MCF 10A (cell line): Measurements from ENCODE around the gene CELF4. TPM values are rescaled to one million over a fixed set of nuclear protein-coding genes. Genes with fewer than 3 reads are reported as not detected.

Experiments used
- BruUV-seq: library from RNA; stranded (reverse); fragments of 400-500 nt; replicated peaks from 2 replicates; lab custom pipeline; 2021; lab: Mats Ljungman, UMichigan
- CTCF ChIA-PET: fragments of 300-600 bp; sonication (Branson Sonifier 250); formaldehyde crosslinking; extraction: SDS; loops from one replicate; lab custom pipeline; 2021; ENCODE audit warnings: antibody characterized with exemption, inconsistent platforms; lab: Yijun Ruan, JAX
- POLR2A ChIA-PET: fragments of 300-600, 350-650 bp; sonication (Branson Sonifier 250); formaldehyde crosslinking; extraction: SDS; loops from one replicate; lab custom pipeline; 2020; ENCODE audit warnings: antibody characterized with exemption, inconsistent platforms; lab: Yijun Ruan, JAX
- DNase-seq: peaks from one replicate; pipeline ENCODE4 v3.0.0-alpha.2; 2018; ENCODE audit not compliant: unreplicated experiment
- H3K27ac Mint-ChIP-seq: one replicate; pipeline ENCODE4 v1.8.0; 2022; ENCODE audit warnings: mild to moderate bottlenecking, low read depth, mixed read lengths; ENCODE audit not compliant: unreplicated experiment
- H3K27me3 Mint-ChIP-seq: one replicate; pipeline ENCODE4 v1.8.0; 2022; ENCODE audit warnings: mixed read lengths; ENCODE audit not compliant: insufficient read depth, unreplicated experiment
- H3K36me3 Mint-ChIP-seq: one replicate; pipeline ENCODE4 v1.8.0; 2022; ENCODE audit warnings: mild to moderate bottlenecking, moderate library complexity, mixed read lengths; ENCODE audit not compliant: insufficient read depth, unreplicated experiment
- H3K4me1 Mint-ChIP-seq: one replicate; pipeline ENCODE4 v1.8.0; 2022; ENCODE audit warnings: mixed read lengths; ENCODE audit not compliant: insufficient read depth, unreplicated experiment
- H3K4me3 Mint-ChIP-seq: one replicate; pipeline ENCODE4 v1.8.0; 2022; ENCODE audit warnings: mild to moderate bottlenecking, moderate library complexity, mixed read lengths; ENCODE audit not compliant: unreplicated experiment
- H3K9me3 Mint-ChIP-seq: one replicate; pipeline ENCODE4 v1.8.0; 2022; ENCODE audit warnings: mixed read lengths; ENCODE audit not compliant: unreplicated experiment
- intact Hi-C: fragments of 100-400 bp; cut with micrococcal nuclease; formaldehyde crosslinking; loops from 2 replicates; pipeline ENCODE4 v1.14.1; 2022
- total RNA-seq: library from RNA; stranded (reverse); gene quantifications from 2 replicates; pipeline ENCODE4 v1.2.3, GENCODE V29; 2022
- TF ChIP-seq, protein P1 (sequence below): fragments of 200-600 bp; IDR thresholded peaks from one replicate; pipeline ENCODE4 v1.8.0; 2022; ENCODE audit warnings: antibody characterized with exemption, mild to moderate bottlenecking; ENCODE audit not compliant: unreplicated experiment

Gene CELF4
- total RNA-seq, 1 experiment from 2014 or later: not detected

- Mint-ChIP-seq H3K36me3 (no peaks in the 10 kb centered on the region), H3K27me3 (no peaks in the 10 kb centered on the region), H3K9me3 (peaks cover 7% of the 10 kb centered on the region), H3K27ac (no peak overlapping the region), H3K4me3 (no peak overlapping the region), H3K4me1 (no peaks in the 10 kb centered on the region)
- ChIA-PET POLR2A (no interaction called here), CTCF (no interaction called here)
- intact Hi-C loops: no loop called here
- TF ChIP-seq, protein P1, sequence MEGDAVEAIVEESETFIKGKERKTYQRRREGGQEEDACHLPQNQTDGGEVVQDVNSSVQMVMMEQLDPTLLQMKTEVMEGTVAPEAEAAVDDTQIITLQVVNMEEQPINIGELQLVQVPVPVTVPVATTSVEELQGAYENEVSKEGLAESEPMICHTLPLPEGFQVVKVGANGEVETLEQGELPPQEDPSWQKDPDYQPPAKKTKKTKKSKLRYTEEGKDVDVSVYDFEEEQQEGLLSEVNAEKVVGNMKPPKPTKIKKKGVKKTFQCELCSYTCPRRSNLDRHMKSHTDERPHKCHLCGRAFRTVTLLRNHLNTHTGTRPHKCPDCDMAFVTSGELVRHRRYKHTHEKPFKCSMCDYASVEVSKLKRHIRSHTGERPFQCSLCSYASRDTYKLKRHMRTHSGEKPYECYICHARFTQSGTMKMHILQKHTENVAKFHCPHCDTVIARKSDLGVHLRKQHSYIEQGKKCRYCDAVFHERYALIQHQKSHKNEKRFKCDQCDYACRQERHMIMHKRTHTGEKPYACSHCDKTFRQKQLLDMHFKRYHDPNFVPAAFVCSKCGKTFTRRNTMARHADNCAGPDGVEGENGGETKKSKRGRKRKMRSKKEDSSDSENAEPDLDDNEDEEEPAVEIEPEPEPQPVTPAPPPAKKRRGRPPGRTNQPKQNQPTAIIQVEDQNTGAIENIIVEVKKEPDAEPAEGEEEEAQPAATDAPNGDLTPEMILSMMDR: no peak
- DNase-seq: no peak
- no TSS peak for BruUV-seq
Measured at GRCh38 chr18:37219257-37219656, 346.3 kb downstream of the CELF4 start.

GRCh38 chr18:37218022-37218590 lies 347.5 kb downstream of the CELF4 start:
- CTCF ChIA-PET: interaction anchor here (0.5 kb wide), 1 partner anchor 31 kb away, joined by 3 read pairs; no protein-coding TSS in a partner anchor
- H3K27me3 Mint-ChIP-seq: no peaks in the 10 kb centered on the region
- no TSS peak for BruUV-seq
- H3K36me3 Mint-ChIP-seq: no peaks in the 10 kb centered on the region
- H3K9me3 Mint-ChIP-seq: peaks cover 7% of the 10 kb centered on the region
- no peak overlapping the region for H3K27ac Mint-ChIP-seq
- no peak overlapping the region for H3K4me3 Mint-ChIP-seq
- TF ChIP-seq, protein P1: no peak
- DNase-seq: no peak
- H3K4me1 Mint-ChIP-seq: no peaks in the 10 kb centered on the region
- intact Hi-C loops: no loop called here
- POLR2A ChIA-PET: no interaction called here

- H3K4me3 Mint-ChIP-seq: no peak overlapping the region
Measured at GRCh38 chr18:37210781-37211180, 354.8 kb downstream of the CELF4 start.

GRCh38 chr18:37207343-37207742 lies 358.3 kb downstream of the CELF4 start:
- ChIA-PET CTCF (interaction anchor here (0.7 to 0.9 kb wide), 3 partner anchors 136 to 332 kb away, joined by 3 to 4 read pairs (median 3); no protein-coding TSS in a partner anchor), POLR2A (no interaction called here)
- Mint-ChIP-seq H3K27ac (no peak overlapping the region), H3K36me3 (no peaks in the 10 kb centered on the region), H3K27me3 (no peaks in the 10 kb centered on the region), H3K9me3 (no peaks in the 10 kb centered on the region), H3K4me1 (no peaks in the 10 kb centered on the region), H3K4me3 (no peak overlapping the region)
- DNase-seq: no peak
- TF ChIP-seq, protein P1: no peak
- BruUV-seq: no TSS peak
- intact Hi-C loops: no loop called here

More at GRCh38 chr18:37210781-37211180, 354.8 kb downstream of the CELF4 start:
- H3K36me3 Mint-ChIP-seq: no peaks in the 10 kb centered on the region
- no peaks in the 10 kb centered on the region for H3K9me3 Mint-ChIP-seq
- intact Hi-C loops: no loop called here
- POLR2A ChIA-PET: no interaction called here
- no peak overlapping the region for H3K27ac Mint-ChIP-seq
- H3K27me3 Mint-ChIP-seq: no peaks in the 10 kb centered on the region
- DNase-seq: no peak
- CTCF ChIA-PET: interaction anchor here (0.6 to 1.0 kb wide), 2 partner anchors 10 to 31 kb away, joined by 4 read pairs; no protein-coding TSS in a partner anchor
- TF ChIP-seq, protein P1: no peak
- H3K4me1 Mint-ChIP-seq: no peaks in the 10 kb centered on the region
- BruUV-seq: no TSS peak
